ENCODE data around the gene TEX22.

TEX22 gene

DNA sequence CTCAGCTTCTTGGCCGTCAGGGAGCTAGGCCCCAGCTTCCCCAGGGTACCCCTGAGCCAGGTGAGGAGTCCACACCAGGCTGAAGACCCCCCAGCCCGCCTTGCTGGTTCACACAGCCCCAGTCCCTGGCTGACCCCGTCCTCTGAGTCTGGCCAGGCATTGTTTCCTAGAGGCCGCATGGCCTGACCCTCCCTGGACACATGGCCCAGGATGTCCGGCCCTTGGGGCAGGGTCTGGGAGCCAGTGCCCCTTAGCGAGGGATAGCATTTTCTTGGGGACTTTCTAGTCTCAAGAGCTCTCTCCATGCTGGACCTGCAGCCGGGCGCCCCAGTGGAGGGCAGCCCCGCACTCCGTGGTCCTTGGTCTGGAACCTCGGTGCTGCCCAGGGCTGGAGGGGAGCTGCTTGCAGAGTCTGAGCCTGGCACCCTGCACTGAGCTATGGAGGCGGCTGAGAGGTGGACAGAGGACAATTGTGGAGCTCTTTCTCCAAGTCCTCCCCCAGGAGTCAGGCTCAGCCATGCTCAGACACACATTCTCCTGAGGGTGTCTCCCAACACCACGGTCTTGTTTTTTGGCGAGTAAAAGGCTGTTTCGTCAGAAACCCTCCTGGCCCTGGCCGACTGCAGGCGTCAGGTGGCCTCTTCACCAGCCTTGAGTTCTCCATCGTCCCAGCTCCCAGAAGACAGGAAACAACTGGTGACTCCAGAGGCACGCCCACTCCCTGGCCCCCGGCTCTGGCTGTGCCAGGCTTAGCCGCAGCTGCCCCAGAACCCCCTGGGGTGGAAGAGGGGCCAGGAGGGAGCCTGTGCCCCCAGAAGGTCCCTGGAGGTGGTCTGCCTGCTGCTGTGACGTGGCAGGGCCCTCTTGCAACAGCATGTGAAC is 58.6 kb downstream of the TEX22 start:
- no peak for DNase-seq
- TF ChIP-seq GATA1 (IDR thresholded peaks at IDR 0.05; ENCODE audit: low read depth, low read length) (no peak), POLR2A (IDR thresholded peaks at IDR 0.05; ENCODE audit: low read length) (no peak)

DNA sequence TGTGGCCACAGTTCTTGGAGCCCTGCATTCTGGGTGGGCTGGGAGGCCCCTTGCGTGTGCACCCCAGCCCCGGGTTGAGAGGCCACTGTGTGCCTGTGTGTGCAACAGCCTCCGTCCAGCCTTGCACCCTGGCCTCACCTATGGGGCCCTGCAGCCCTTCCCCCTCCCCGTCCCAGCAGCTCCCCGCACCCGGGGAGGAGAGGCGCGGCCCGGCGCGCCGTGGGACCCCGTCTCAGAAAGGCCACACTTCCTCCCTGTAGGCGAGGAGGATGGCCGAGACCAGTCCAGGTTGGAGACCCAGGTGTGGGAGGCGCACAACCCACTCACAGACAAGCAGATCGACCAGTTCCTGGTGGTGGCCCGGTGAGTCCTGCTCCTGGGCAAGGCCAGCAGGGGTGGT is 59.7 kb downstream of the TEX22 start:
- TF ChIP-seq GATA1 (IDR thresholded peaks at IDR 0.05; ENCODE audit: low read depth, low read length) (no peak), POLR2A (IDR thresholded peaks at IDR 0.05; ENCODE audit: low read length) (no peak)
- DNase-seq, result no peak

DNA sequence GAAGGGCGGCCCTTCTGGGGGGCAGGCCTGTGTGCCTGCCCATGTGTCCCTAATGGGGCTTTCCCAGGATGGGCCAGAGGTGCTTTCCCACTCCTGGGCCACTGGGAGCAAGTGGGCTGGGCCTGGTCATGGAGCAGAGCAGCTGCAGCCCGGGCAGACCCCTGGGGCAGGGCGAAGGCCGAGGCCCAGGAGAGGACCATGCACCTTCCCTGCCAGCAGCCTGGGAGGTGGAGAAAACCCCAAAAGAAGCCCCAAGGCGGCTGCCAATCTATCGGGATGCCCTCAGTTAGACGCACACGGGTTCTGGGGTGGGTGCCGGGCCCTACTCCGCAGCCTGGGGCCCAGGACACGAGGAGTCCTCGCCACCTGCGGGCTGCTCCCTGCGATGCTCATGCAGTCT is 60.2 kb downstream of the TEX22 start:
- no peak for DNase-seq
- TF ChIP-seq POLR2A (IDR thresholded peaks at IDR 0.05; ENCODE audit: low read length) (no peak), GATA1 (IDR thresholded peaks at IDR 0.05; ENCODE audit: low read depth, low read length) (no peak)

DNA sequence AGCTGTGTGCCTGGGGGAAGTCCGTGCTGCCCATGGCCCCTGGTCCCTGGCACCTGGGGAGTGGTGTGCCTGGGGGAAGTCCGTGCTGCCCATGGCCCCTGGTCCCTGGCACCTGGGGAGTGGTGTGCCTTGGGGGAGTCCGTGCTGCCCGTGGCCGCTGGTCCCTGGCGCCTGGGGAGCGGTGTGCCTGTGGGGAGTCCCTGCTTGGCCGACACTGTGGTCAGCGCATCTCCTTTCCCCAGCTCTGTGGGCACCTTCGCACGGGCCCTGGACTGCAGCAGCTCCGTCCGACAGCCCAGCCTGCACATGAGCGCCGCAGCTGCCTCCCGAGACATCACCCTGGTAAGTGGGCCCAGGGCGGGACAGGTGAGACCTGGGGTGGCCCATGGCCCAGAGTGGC is 61.8 kb downstream of the TEX22 start:
- DNase-seq, result no peak

DNA sequence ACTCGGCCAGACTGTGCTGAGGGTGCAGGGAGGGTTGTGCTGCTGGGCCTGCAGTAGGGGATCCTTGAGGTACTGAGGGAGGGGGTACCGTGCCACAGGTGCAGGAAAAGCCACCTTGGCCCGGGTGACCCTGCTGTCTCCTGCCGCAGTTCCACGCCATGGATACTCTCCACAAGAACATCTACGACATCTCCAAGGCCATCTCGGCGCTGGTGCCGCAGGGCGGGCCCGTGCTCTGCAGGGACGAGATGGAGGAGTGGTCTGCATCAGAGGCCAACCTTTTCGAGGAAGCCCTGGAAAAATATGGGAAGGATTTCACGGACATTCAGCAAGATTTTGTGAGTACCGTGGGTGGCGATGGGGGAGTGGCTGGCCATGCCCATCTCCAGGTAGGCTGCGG is 62.3 kb downstream of the TEX22 start:
- no peak for DNase-seq

More for the DNA sequence above, 61.8 kb downstream of the TEX22 start:
- no peak for TF ChIP-seq POLR2A (IDR thresholded peaks at IDR 0.05; ENCODE audit: low read length)
- TF ChIP-seq GATA1 (IDR thresholded peaks at IDR 0.05; ENCODE audit: low read depth, low read length), result no peak

DNA sequence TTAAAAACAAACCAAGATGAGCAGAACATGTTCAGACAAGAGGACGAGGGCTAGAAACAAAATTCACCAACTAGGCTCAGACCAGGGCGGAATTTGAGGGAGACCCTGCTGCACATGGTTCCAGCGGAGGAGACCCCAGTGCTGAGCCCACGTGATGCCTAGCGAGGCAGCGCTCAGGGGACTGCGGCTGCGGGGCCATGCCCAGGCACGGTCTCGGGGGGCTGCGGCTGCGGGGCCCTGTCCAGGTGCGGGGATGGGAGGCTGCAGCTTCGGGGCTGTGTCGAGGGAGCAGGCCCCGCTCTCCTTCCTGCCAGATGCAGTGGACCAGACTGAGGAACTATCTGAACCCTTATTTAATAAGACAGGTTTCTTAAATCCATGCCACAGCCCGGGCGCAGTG is 63.6 kb downstream of the TEX22 start:
- DNase-seq, result no peak

More for the DNA sequence above, 62.3 kb downstream of the TEX22 start:
- no peak for TF ChIP-seq GATA1 (IDR thresholded peaks at IDR 0.05; ENCODE audit: low read depth, low read length)
- no peak for TF ChIP-seq POLR2A (IDR thresholded peaks at IDR 0.05; ENCODE audit: low read length)

More for the DNA sequence above, 63.6 kb downstream of the TEX22 start:
- TF ChIP-seq GATA1 (IDR thresholded peaks at IDR 0.05; ENCODE audit: low read depth, low read length), result no peak
- no peak for TF ChIP-seq POLR2A (IDR thresholded peaks at IDR 0.05; ENCODE audit: low read length)
